Smooth muscle cell (in vitro differentiated cells): ENCODE data around the gene NUS1. TPM values are rescaled to one million over a fixed set of nuclear protein-coding genes. Genes with fewer than 3 reads are reported as not detected.
A peak's percentile ranks its signal among the peaks of the same experiment; 100 is the strongest.

Experiments
- DNase-seq: peaks from one replicate; lab custom pipeline; 2025; ENCODE audit not compliant: unreplicated experiment; lab: John Stamatoyannopoulos, UW
- H2AFZ ChIP-seq: fragments of 200-600 bp; sonication (generic); 2 replicates; pipeline ENCODE4 v1.6.0; 2016; ENCODE audit warnings: antibody characterized with exemption, low read depth, mild to moderate bottlenecking
- H3F3A ChIP-seq: fragments of 200-600 bp; sonication (generic); 2 replicates; pipeline ENCODE4 v1.6.0; 2017; ENCODE audit warnings: antibody characterized with exemption, low read depth
- H3K27ac ChIP-seq: fragments of 200-600 bp; sonication (generic); 2 replicates; pipeline ENCODE4 v1.5.1; 2016; ENCODE audit warnings: low read depth, mild to moderate bottlenecking
- H3K27me3 ChIP-seq: fragments of 200-600 bp; sonication (generic); 2 replicates; pipeline ENCODE4 v1.6.1; 2016; ENCODE audit warnings: low read depth, mild to moderate bottlenecking
- H3K36me3 ChIP-seq: fragments of 200-600 bp; sonication (generic); 2 replicates; pipeline ENCODE4 v1.5.1; 2016; ENCODE audit warnings: low read depth
- H3K4me1 ChIP-seq: fragments of 200-600 bp; sonication (generic); 2 replicates; pipeline ENCODE4 v1.5.1; 2016; ENCODE audit warnings: low read depth
- H3K4me2 ChIP-seq: fragments of 200-600 bp; sonication (generic); 2 replicates; pipeline ENCODE4 v1.6.0; 2016; ENCODE audit warnings: mild to moderate bottlenecking
- H3K4me3 ChIP-seq: fragments of 200-600 bp; sonication (generic); 2 replicates; pipeline ENCODE4 v1.5.1; 2016; ENCODE audit warnings: mild to moderate bottlenecking
- H3K79me2 ChIP-seq: fragments of 200-600 bp; sonication (generic); 2 replicates; pipeline ENCODE4 v1.6.0; 2016; ENCODE audit warnings: low read depth, mild to moderate bottlenecking
- H3K9ac ChIP-seq: fragments of 200-600 bp; sonication (generic); 2 replicates; pipeline ENCODE4 v1.6.0; 2016; ENCODE audit warnings: low read depth
- H3K9me3 ChIP-seq: fragments of 200-600 bp; sonication (generic); replicated peaks from 2 replicates; pipeline ENCODE4 v1.5.1; 2016; ENCODE audit warnings: low read depth
- H4K20me1 ChIP-seq: fragments of 200-600 bp; sonication (generic); 2 replicates; pipeline ENCODE4 v1.6.0; 2016; ENCODE audit warnings: low read depth
- WGBS: methylation state at CpG from one replicate; pipeline ENCODE4 v1.1.7; 2016; ENCODE audit warnings: low lambda C conversion rate; 5-methylcytosine and 5-hydroxymethylcytosine counted together
- polyA plus RNA-seq: library from polyadenylated mRNA; unstranded; fragments of >200 nt; fragmentation: Nextera tagmentation; extraction: Ambion mirVana; gene quantifications from 2 replicates; pipeline ENCODE4 v1.2.1, GENCODE V29; 2016
- total RNA-seq: library from RNA; depleted of rRNA; stranded (reverse); fragments of >200 nt; gene quantifications from 2 replicates; pipeline ENCODE4 v1.2.3, GENCODE V29; 2014
- TF ChIP-seq, protein P1 (sequence below): fragments of 200-600 bp; sonication (generic); IDR thresholded peaks from 2 replicates; pipeline ENCODE4 v1.5.1; 2017; ENCODE audit warnings: borderline replicate concordance, mild to moderate bottlenecking, antibody characterized with exemption; ENCODE audit not compliant: insufficient read depth, poor library complexity, severe bottlenecking

Gene NUS1
- total and polyA plus RNA-seq, 2 experiments from 2014 or later: 18.5 to 35.4 TPM

DNA sequence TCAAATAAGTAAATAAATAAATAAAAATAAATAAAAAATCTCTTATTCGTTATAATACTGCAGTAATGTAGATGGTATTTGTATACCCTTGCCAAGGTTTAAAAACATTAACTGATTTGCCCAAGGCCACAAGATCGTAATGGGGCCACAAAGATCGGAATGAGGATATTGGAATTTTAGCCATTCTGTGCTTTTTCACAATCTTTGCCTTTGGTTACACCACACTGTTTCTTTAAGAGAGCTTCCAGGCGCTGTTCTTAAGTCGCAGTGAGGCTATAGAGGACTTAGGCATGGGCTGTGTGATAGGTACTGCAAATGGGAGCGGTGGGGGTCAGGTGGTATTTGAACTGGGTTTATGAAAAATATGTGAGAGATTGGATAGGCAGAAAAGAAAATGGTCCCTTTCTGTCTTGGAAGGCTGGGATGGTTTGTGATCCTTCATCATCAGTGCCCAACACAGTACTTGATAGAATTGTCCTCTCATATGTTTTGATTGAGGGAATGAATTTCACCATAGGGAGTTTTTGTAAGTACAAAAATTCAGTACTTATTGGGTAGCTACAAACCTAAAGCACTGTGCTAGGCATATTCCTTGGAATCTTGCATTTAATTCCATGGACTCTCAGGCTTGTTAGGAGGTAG is 1.4 kb downstream of the NUS1 start:
- H2AFZ ChIP-seq: no peak overlapping the region
- peak overlapping the region; percentile 92 for H3K4me3 ChIP-seq
- H3F3A ChIP-seq: no peaks in the 10 kb centered on the region
- TF ChIP-seq, protein P1, sequence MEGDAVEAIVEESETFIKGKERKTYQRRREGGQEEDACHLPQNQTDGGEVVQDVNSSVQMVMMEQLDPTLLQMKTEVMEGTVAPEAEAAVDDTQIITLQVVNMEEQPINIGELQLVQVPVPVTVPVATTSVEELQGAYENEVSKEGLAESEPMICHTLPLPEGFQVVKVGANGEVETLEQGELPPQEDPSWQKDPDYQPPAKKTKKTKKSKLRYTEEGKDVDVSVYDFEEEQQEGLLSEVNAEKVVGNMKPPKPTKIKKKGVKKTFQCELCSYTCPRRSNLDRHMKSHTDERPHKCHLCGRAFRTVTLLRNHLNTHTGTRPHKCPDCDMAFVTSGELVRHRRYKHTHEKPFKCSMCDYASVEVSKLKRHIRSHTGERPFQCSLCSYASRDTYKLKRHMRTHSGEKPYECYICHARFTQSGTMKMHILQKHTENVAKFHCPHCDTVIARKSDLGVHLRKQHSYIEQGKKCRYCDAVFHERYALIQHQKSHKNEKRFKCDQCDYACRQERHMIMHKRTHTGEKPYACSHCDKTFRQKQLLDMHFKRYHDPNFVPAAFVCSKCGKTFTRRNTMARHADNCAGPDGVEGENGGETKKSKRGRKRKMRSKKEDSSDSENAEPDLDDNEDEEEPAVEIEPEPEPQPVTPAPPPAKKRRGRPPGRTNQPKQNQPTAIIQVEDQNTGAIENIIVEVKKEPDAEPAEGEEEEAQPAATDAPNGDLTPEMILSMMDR: no peak
- H3K9me3 ChIP-seq: no peaks in the 10 kb centered on the region
- H3K9ac ChIP-seq: peak overlapping the region; percentile 71
- WGBS: 33% methylated on average over 6 of the region's 6 CpGs
- H3K4me1 ChIP-seq: peaks cover 20% of the 10 kb centered on the region
- no peaks in the 10 kb centered on the region for H3K27me3 ChIP-seq
- H3K79me2 ChIP-seq: peaks cover 63% of the 10 kb centered on the region
- H3K36me3 ChIP-seq: no peaks in the 10 kb centered on the region
- peak overlapping the region; percentile 95 for H3K4me2 ChIP-seq
- H3K27ac ChIP-seq: peak overlapping the region; percentile 50
- H4K20me1 ChIP-seq: peaks cover 53% of the 10 kb centered on the region
- no peak for DNase-seq

DNA sequence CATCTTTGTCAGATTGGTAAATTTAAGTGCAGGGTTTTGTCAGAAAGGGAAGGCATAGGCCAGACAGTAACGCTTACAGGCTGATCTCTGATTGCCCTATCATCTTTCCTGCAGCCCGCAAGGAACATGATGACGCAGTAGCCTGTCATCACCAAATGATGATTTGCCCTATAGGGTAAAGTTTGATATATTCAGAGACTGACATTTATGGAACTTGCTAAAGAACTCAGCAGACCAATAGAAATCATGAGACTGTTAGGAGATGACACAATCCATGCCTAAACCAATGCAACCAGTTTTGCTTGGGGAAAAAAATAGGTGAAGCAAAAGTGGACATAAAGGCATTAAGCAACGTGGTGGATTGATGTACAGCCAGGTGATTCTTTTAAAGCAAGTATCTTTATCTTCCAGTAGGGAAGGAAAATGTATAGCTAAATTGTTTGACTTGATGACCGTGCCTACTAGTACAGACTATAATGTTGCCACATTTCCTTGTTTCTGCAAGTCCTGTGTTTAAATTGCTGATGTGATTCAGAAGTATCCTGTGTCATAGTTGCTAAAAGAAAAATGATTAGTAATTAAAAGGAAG is 2.4 kb downstream of the NUS1 start:
- Histone ChIP-seq H3F3A (no peaks in the 10 kb centered on the region), H2AFZ (no peak overlapping the region), H3K27ac (peak overlapping the region; percentile 50), H3K36me3 (no peaks in the 10 kb centered on the region), H3K9me3 (no peaks in the 10 kb centered on the region), H3K27me3 (no peaks in the 10 kb centered on the region), H3K4me1 (peaks cover 20% of the 10 kb centered on the region), H3K79me2 (peaks cover 73% of the 10 kb centered on the region), H4K20me1 (peaks cover 62% of the 10 kb centered on the region), H3K9ac (no peak overlapping the region), H3K4me2 (peak overlapping the region; percentile 95), H3K4me3 (peak overlapping the region; percentile 92)
- 80% methylated on average over 5 of the region's 5 CpGs for WGBS
- TF ChIP-seq, protein P1: no peak
- no peak for DNase-seq

- Histone ChIP-seq H3K9me3 (no peaks in the 10 kb centered on the region), H3K4me1 (peaks cover 20% of the 10 kb centered on the region), H3K27me3 (no peaks in the 10 kb centered on the region), H3K79me2 (peaks cover 100% of the 10 kb centered on the region), H3K27ac (no peak overlapping the region), H3K9ac (no peak overlapping the region), H3K4me2 (no peak overlapping the region), H3K36me3 (no peaks in the 10 kb centered on the region), H4K20me1 (peaks cover 96% of the 10 kb centered on the region), H2AFZ (no peak overlapping the region), H3F3A (no peaks in the 10 kb centered on the region), H3K4me3 (no peak overlapping the region)
- 90% methylated on average over 3 of the region's 3 CpGs for WGBS
- DNase-seq: no peak
- TF ChIP-seq, protein P1: no peak
Observed at GRCh38 chr6:117681162-117681741, 6.0 kb downstream of the NUS1 start.
